Testis (tissue), 2 donors: ENCODE data around the gene RAB11FIP5.

Experiments
- CTCF ChIP-seq, 3 experiments: fragments of 450-650 bp in 2 of 3; fragments of 200-600 bp in 1 of 3; sonication (generic) in 1 of 3; IDR thresholded peaks; one replicate each; pipeline ENCODE4 v1.5.1; 2016 to 2019; ENCODE audit warnings: antibody characterized with exemption in 3 of 3, mild to moderate bottlenecking in 2 of 3, moderate library complexity in 1 of 3
- POLR2A ChIP-seq: fragments of 450-650 bp; IDR thresholded peaks from one replicate; pipeline ENCODE4 v1.6.1; 2017; ENCODE audit warnings: antibody characterized with exemption, mild to moderate bottlenecking, moderate library complexity

GRCh38 chr2:73088211-73088610 is 24.5 kb downstream of the RAB11FIP5 start:
- TF ChIP-seq CTCF (IDR thresholded peaks at IDR 0.05) = no peak
- no peak for TF ChIP-seq POLR2A
